ENCODE data around the gene CCDC78.

GRCh38 chr16:759110-759910, 33.1 kb upstream of the CCDC78 start:
- TF ChIP-seq CTCF (conservative IDR thresholded peaks at IDR 0.05; ENCODE audit: low read depth, low read length) (no peak), MAZ (IDR thresholded peaks at IDR 0.05; ENCODE audit: borderline replicate concordance, low read depth, low read length) (no peak), NFE2L2 (IDR thresholded peaks at IDR 0.05; ENCODE audit: low read depth, low read length) (no peak), USF2 (IDR thresholded peaks at IDR 0.05; ENCODE audit: low read depth, low read length) (no peak), FOS (IDR thresholded peaks at IDR 0.05; ENCODE audit: low read depth, low read length) (no peak), CEBPB (IDR thresholded peaks at IDR 0.05; ENCODE audit: low read depth, low read length) (no peak)

All from IMR-90 (cell line).